IMR-90 (cell line): ENCODE measurements around the gene CPEB3. TPM values are rescaled to one million over a fixed set of nuclear protein-coding genes. Genes with fewer than 3 reads are reported as not detected.

Source experiments
- ATAC-seq: fragments of 200-7000 bp; cut with Tn5 transposase; 2 replicates; pipeline ENCODE4 v1.9.1; 2020; ENCODE audit warnings: low read depth, mild to moderate bottlenecking, moderate library complexity
- BruUV-seq: library from RNA; stranded (reverse); fragments of 400-500 nt; replicated peaks from 2 replicates; lab custom pipeline; 2021; lab: Mats Ljungman, UMichigan
- CTCF ChIA-PET: fragments of 300-600 bp; formaldehyde crosslinking; extraction: SDS; loops from one replicate; lab custom pipeline; 2021; ENCODE audit warnings: antibody characterized with exemption; lab: Yijun Ruan, JAX
- POLR2A ChIA-PET: fragments of 300-600 bp; sonication (Branson Sonifier 250); formaldehyde crosslinking; loops from one replicate; lab custom pipeline; 2022; ENCODE audit warnings: antibody characterized with exemption; ENCODE audit not compliant: unreplicated experiment; lab: Charles Lee
- DNase-seq: peaks from one replicate; pipeline ENCODE4 v3.0.0; 2013
- H2AFZ ChIP-seq: replicated peaks from 2 replicates; pipeline ENCODE3; 2013; ENCODE audit warnings: low read length, mild to moderate bottlenecking; ENCODE audit not compliant: poor library complexity
- H2AK5ac ChIP-seq: 2 replicates; pipeline ENCODE4 v1.6.1; 2013; ENCODE audit warnings: low read depth, low read length, inconsistent platforms
- H2AK9ac ChIP-seq: replicated peaks from 2 replicates; pipeline ENCODE3; 2013; ENCODE audit warnings: mild to moderate bottlenecking, low read depth, low read length, moderate library complexity; ENCODE audit not compliant: poor library complexity
- H2BK120ac ChIP-seq: 2 replicates; pipeline ENCODE4 v1.6.1; 2013; ENCODE audit warnings: low read depth, low read length, inconsistent platforms
- H2BK15ac ChIP-seq: 3 replicates; pipeline ENCODE4 v1.6.1; 2013; ENCODE audit warnings: low read depth, low read length, inconsistent platforms
- H2BK20ac ChIP-seq: 2 replicates; pipeline ENCODE4 v1.6.1; 2013; ENCODE audit warnings: low read depth, mild to moderate bottlenecking, inconsistent platforms, low read length, moderate library complexity
- H2BK5ac ChIP-seq: 2 replicates; pipeline ENCODE4 v1.6.1; 2013; ENCODE audit warnings: mild to moderate bottlenecking, low read depth, low read length, inconsistent platforms; ENCODE audit not compliant: poor library complexity, severe bottlenecking
- H3K14ac ChIP-seq: replicated peaks from 2 replicates; pipeline ENCODE4 v1.6.1; 2013; ENCODE audit warnings: low read depth, low read length, inconsistent platforms
- H3K18ac ChIP-seq: 2 replicates; pipeline ENCODE4 v1.6.1; 2013; ENCODE audit warnings: low read depth, low read length, control low read depth
- H3K23ac ChIP-seq: 2 replicates; pipeline ENCODE4 v1.6.1; 2013; ENCODE audit warnings: low read depth, low read length, inconsistent platforms
- H3K27ac ChIP-seq: 2 replicates; pipeline ENCODE4 v1.5.1; 2013; ENCODE audit warnings: mild to moderate bottlenecking, control low read depth, low read length; ENCODE audit not compliant: insufficient read depth
- H3K27me3 ChIP-seq: 2 replicates; pipeline ENCODE4 v1.6.1; 2013; ENCODE audit warnings: low read length; ENCODE audit not compliant: control insufficient read depth, insufficient read depth
- H3K36me3 ChIP-seq: 2 replicates; pipeline ENCODE4 v1.6.1; 2013; ENCODE audit warnings: low read length, mixed read lengths; ENCODE audit not compliant: control insufficient read depth, insufficient read depth
- H3K4ac ChIP-seq: 2 replicates; pipeline ENCODE4 v1.6.1; 2013; ENCODE audit warnings: low read depth, low read length, inconsistent platforms
- H3K4me1 ChIP-seq: 2 replicates; pipeline ENCODE4 v1.6.1; 2013; ENCODE audit warnings: low read length, mixed read lengths; ENCODE audit not compliant: control insufficient read depth, insufficient read depth
- H3K4me2 ChIP-seq: 2 replicates; pipeline ENCODE4 v1.6.1; 2013; ENCODE audit warnings: low read depth, mild to moderate bottlenecking, control low read depth, low read length, moderate library complexity
- H3K4me3 ChIP-seq: 2 replicates; pipeline ENCODE4 v1.5.1; 2013; ENCODE audit warnings: low read depth, mild to moderate bottlenecking, control low read depth, low read length, moderate library complexity; ENCODE audit not compliant: insufficient read depth
- H3K56ac ChIP-seq: 2 replicates; pipeline ENCODE4 v1.6.1; 2013; ENCODE audit warnings: low read length, inconsistent platforms; ENCODE audit not compliant: insufficient read depth; ENCODE audit errors: extremely low read depth
- H3K79me1 ChIP-seq, 2 experiments: 2 replicates each; pipeline ENCODE4 v1.6.1; 2013; ENCODE audit warnings: low read length in 2 of 2, inconsistent platforms in 1 of 2, low read depth in 1 of 2
- H3K9ac ChIP-seq: 2 replicates; pipeline ENCODE4 v1.6.1; 2013; ENCODE audit warnings: low read depth, low read length, control low read depth
- H3K9me1 ChIP-seq: 2 replicates; pipeline ENCODE4 v1.6.1; 2013; ENCODE audit warnings: low read length, inconsistent platforms; ENCODE audit not compliant: insufficient read depth
- H3K9me3 ChIP-seq: 2 replicates; pipeline ENCODE4 v1.6.1; 2013; ENCODE audit warnings: low read length; ENCODE audit not compliant: control insufficient read depth, insufficient read depth
- H4K20me1 ChIP-seq: 2 replicates; pipeline ENCODE4 v1.6.1; 2013; ENCODE audit warnings: low read length, inconsistent platforms; ENCODE audit not compliant: insufficient read depth
- H4K5ac ChIP-seq: 2 replicates; pipeline ENCODE4 v1.6.1; 2013; ENCODE audit warnings: mild to moderate bottlenecking, low read depth, low read length, control low read depth
- H4K8ac ChIP-seq, 2 experiments: 2 replicates each; pipeline ENCODE4 v1.6.1; 2013; ENCODE audit warnings: low read depth in 2 of 2, low read length in 2 of 2, control low read depth in 1 of 2, inconsistent platforms in 1 of 2
- H4K91ac ChIP-seq: 2 replicates; pipeline ENCODE4 v1.6.1; 2013; ENCODE audit warnings: low read depth, low read length, inconsistent platforms; ENCODE audit not compliant: insufficient read depth
- BHLHE40 ChIP-seq: fragments of 150-350 bp; IDR thresholded peaks from 2 replicates; pipeline ENCODE4 v1.6.1; 2016; ENCODE audit warnings: mild to moderate bottlenecking, low read depth, low read length
- CEBPB ChIP-seq: IDR thresholded peaks from 2 replicates; pipeline ENCODE4 v1.6.1; 2012; ENCODE audit warnings: low read depth, low read length, improper control_type of control experiment
- CHD1 ChIP-seq: IDR thresholded peaks from 2 replicates; pipeline ENCODE4 v1.6.1; 2012; ENCODE audit warnings: low read depth, low read length, improper control_type of control experiment
- ELK1 ChIP-seq: fragments of 150-350 bp; IDR thresholded peaks from 2 replicates; pipeline ENCODE4 v1.6.1; 2016; ENCODE audit warnings: low read depth, mild to moderate bottlenecking, low read length, moderate library complexity, borderline replicate concordance
- FOS ChIP-seq: fragments of 150-350 bp; IDR thresholded peaks from 2 replicates; pipeline ENCODE4 v1.6.1; 2016; ENCODE audit warnings: low read depth, low read length
- MAFK ChIP-seq: IDR thresholded peaks from 2 replicates; pipeline ENCODE4 v1.6.1; 2012; ENCODE audit warnings: low read depth, low read length, improper control_type of control experiment
- MAZ ChIP-seq: IDR thresholded peaks from 2 replicates; pipeline ENCODE4 v1.6.1; 2012; ENCODE audit warnings: low read depth, mild to moderate bottlenecking, low read length, improper control_type of control experiment, moderate library complexity, borderline replicate concordance
- MXI1 ChIP-seq: IDR thresholded peaks from 2 replicates; pipeline ENCODE4 v1.6.1; 2012; ENCODE audit warnings: low read depth, mild to moderate bottlenecking, low read length, moderate library complexity, borderline replicate concordance
- NFE2L2 ChIP-seq: fragments of 150-350 bp; IDR thresholded peaks from 2 replicates; pipeline ENCODE4 v1.6.1; 2016; ENCODE audit warnings: low read depth, mild to moderate bottlenecking, low read length
- POLR2A ChIP-seq: IDR thresholded peaks from 2 replicates; pipeline ENCODE4 v1.6.1; 2012; ENCODE audit warnings: mild to moderate bottlenecking, low read depth, low read length
- RAD21 ChIP-seq: IDR thresholded peaks from 2 replicates; pipeline ENCODE4 v1.6.1; 2012; ENCODE audit warnings: low read length, improper control_type of control experiment
- RCOR1 ChIP-seq: IDR thresholded peaks from 2 replicates; pipeline ENCODE4 v1.6.1; 2012; ENCODE audit warnings: mild to moderate bottlenecking, low read length, improper control_type of control experiment; ENCODE audit not compliant: insufficient replicate concordance
- RFX5 ChIP-seq: IDR thresholded peaks from 2 replicates; pipeline ENCODE4 v1.8.0; 2012; ENCODE audit warnings: low read depth, mild to moderate bottlenecking, low read length, moderate library complexity
- SMC3 ChIP-seq: fragments of 150-350 bp; IDR thresholded peaks from 2 replicates; pipeline ENCODE4 v1.6.1; 2016; ENCODE audit warnings: low read depth, mild to moderate bottlenecking, antibody characterized with exemption, low read length, moderate library complexity
- USF2 ChIP-seq: fragments of 150-350 bp; IDR thresholded peaks from 2 replicates; pipeline ENCODE4 v1.6.1; 2017; ENCODE audit warnings: mild to moderate bottlenecking, antibody characterized with exemption, low read length, low read depth
- WGBS, 2 experiments: methylation state at CpG; one replicate each; pipeline versions ENCODE4 v1.1.5 to v1.1.7; 2013; ENCODE audit warnings: missing lambda C conversion rate in 2 of 2; ENCODE audit not compliant: insufficient read length in 1 of 2; ENCODE audit errors: extremely low coverage in 2 of 2; 5-methylcytosine and 5-hydroxymethylcytosine counted together
- dilution Hi-C: fragments of 300-500 bp; cut with HindIII; formaldehyde crosslinking; loops from one replicate; pipeline ENCODE4 v1.14.3; 2018; ENCODE audit warnings: low sequenced_read_pairs; ENCODE audit not compliant: unreplicated experiment
- in situ Hi-C: fragments of 300-500 bp; cut with MboI; formaldehyde crosslinking; loops from 3 replicates; pipeline ENCODE4 v1.14.3; 2019; ENCODE audit warnings: low sequenced_read_pairs, inconsistent platforms, mixed read lengths
- intact Hi-C: fragments of 100-400 bp; cut with micrococcal nuclease; formaldehyde crosslinking; loops from 2 replicates; pipeline ENCODE4 v1.10.0; 2022
- polyA plus RNA-seq, 3 experiments: library from polyadenylated mRNA; depleted of rRNA; stranded (reverse); fragments of >200 nt; gene quantifications; 2 replicates each; pipeline ENCODE4 v1.2.3, GENCODE V29; 2012; ENCODE audit warnings: low replicate concordance in 1 of 3
- total RNA-seq: library from RNA; depleted of rRNA; stranded (reverse); fragments of >200 nt; gene quantifications from 2 replicates; pipeline ENCODE4 v1.2.3, GENCODE V29; 2012
- TF ChIP-seq, protein P1 (sequence below): conservative IDR thresholded peaks from 2 replicates; pipeline ENCODE4 v1.5.1; 2012; ENCODE audit warnings: mild to moderate bottlenecking, low read depth, low read length, improper control_type of control experiment

CPEB3 gene
- total and polyA plus RNA-seq, 2 of the 4 experiments (the other 2 are of a cell fraction), result 0.18 to 0.36 TPM

DNA sequence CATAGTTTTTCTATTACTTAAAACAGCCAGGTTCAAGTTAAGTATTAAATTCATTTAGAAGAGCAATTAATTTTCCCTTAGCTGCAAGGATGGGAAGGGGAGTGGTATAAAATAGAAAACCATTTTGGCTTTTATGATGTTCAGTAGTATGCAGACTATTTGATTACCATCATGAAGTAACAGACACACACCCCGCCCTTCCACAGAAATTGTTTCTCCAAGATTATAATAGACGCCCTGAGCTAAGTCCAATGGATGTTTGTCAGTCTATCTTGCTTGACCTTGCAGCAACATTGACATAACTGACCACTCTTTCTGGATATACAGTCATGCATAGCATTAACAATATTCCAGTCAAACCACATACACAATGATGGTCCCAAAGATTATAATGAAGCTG is 42.3 kb downstream of the CPEB3 start:
- no peak for DNase-seq
- no peaks in the 10 kb centered on the region for H3K27me3 ChIP-seq
- ChIA-PET POLR2A (no interaction called here), CTCF (no interaction called here)
- H4K8ac ChIP-seq, result no peak overlapping the region
- BruUV-seq, result no TSS peak
- 100% methylated on average over 1 of the region's 2 CpGs; no CpG with 5 or more reads in 1 of the 2 experiments for WGBS, 2 experiments
- no peak overlapping the region for H2BK120ac ChIP-seq
- ATAC-seq, result no peak
- H3K79me1 ChIP-seq, result no peaks in the 10 kb centered on the region
- no peak overlapping the region for H2BK15ac ChIP-seq
- no peak overlapping the region for H3K4me2 ChIP-seq
- dilution Hi-C loops (no loop called here), intact Hi-C loops (no loop called here), in situ Hi-C loops (no loop called here)
- no peak overlapping the region for H4K5ac ChIP-seq
- H2AFZ ChIP-seq, result no peak overlapping the region
- H3K23ac ChIP-seq, result no peak overlapping the region
- H3K9me1 ChIP-seq, result no peaks in the 10 kb centered on the region
- no peak overlapping the region for H4K91ac ChIP-seq
- no peak overlapping the region for H2AK9ac ChIP-seq
- no peaks in the 10 kb centered on the region for H3K36me3 ChIP-seq
- H3K9me3 ChIP-seq, result no peaks in the 10 kb centered on the region
- H4K20me1 ChIP-seq, result no peaks in the 10 kb centered on the region
- no peak overlapping the region for H3K4me3 ChIP-seq
- H2BK20ac ChIP-seq, result no peak overlapping the region
- H2AK5ac ChIP-seq, result no peak overlapping the region
- no peak overlapping the region for H3K27ac ChIP-seq
- H3K56ac ChIP-seq, result no peak overlapping the region
- TF ChIP-seq BHLHE40, result no peak
- no peak for TF ChIP-seq FOS
- no peak for TF ChIP-seq MAZ
- TF ChIP-seq CHD1, result no peak
- TF ChIP-seq, protein P1, sequence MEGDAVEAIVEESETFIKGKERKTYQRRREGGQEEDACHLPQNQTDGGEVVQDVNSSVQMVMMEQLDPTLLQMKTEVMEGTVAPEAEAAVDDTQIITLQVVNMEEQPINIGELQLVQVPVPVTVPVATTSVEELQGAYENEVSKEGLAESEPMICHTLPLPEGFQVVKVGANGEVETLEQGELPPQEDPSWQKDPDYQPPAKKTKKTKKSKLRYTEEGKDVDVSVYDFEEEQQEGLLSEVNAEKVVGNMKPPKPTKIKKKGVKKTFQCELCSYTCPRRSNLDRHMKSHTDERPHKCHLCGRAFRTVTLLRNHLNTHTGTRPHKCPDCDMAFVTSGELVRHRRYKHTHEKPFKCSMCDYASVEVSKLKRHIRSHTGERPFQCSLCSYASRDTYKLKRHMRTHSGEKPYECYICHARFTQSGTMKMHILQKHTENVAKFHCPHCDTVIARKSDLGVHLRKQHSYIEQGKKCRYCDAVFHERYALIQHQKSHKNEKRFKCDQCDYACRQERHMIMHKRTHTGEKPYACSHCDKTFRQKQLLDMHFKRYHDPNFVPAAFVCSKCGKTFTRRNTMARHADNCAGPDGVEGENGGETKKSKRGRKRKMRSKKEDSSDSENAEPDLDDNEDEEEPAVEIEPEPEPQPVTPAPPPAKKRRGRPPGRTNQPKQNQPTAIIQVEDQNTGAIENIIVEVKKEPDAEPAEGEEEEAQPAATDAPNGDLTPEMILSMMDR, result no peak
- TF ChIP-seq RFX5, result no peak
- TF ChIP-seq NFE2L2, result no peak
- no peak for TF ChIP-seq RCOR1
- no peak for TF ChIP-seq SMC3
- TF ChIP-seq MAFK, result no peak
- TF ChIP-seq USF2, result no peak
- no peak for TF ChIP-seq POLR2A
- no peak for TF ChIP-seq RAD21
- no peak for TF ChIP-seq MXI1
- no peak for TF ChIP-seq ELK1
- no peak for TF ChIP-seq CEBPB
- H3K4me1 ChIP-seq, result no peaks in the 10 kb centered on the region
- H3K18ac ChIP-seq, result no peak overlapping the region
- no peak overlapping the region for H3K4ac ChIP-seq
- H3K14ac ChIP-seq, result no peak overlapping the region
- no peak overlapping the region for H3K9ac ChIP-seq
- no peak overlapping the region for H2BK5ac ChIP-seq
